Skin of body (tissue), 2 donors: Measurements from ENCODE around the gene SLC44A3. TPM values are rescaled to one million over a fixed set of nuclear protein-coding genes. Genes with fewer than 3 reads are reported as not detected.

Experiments
- DNase-seq: peaks from one replicate; lab custom pipeline; 2025; lab: John Stamatoyannopoulos, UW
- total RNA-seq: library from RNA; depleted of rRNA; stranded (reverse); fragments of >200 nt; gene quantifications from one replicate; pipeline ENCODE4 v1.2.3, GENCODE V29; 2014

Gene SLC44A3
- total RNA-seq, 1 donor from 2014 or later, result 1.8 TPM

DNA sequence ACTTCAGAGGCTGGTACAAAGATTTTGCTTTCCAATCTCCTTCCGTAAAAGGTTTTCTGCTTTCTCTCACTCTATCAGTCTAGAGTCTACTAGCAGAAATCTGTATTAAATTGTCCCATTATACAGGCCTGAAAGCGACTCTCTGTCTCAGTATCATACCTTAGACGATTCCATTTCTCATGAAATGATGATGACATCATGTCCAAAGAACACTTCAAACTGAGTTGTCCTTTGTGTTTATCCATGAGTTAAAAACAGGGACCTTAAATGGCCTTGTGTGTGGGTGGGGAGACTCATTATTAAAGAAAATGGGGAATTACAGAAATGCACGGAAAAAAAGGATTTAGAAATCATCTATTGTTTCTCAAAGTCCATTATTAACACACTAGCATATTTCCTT lies 21.0 kb upstream of the SLC44A3 start:
- DNase-seq, result no peak

DNA sequence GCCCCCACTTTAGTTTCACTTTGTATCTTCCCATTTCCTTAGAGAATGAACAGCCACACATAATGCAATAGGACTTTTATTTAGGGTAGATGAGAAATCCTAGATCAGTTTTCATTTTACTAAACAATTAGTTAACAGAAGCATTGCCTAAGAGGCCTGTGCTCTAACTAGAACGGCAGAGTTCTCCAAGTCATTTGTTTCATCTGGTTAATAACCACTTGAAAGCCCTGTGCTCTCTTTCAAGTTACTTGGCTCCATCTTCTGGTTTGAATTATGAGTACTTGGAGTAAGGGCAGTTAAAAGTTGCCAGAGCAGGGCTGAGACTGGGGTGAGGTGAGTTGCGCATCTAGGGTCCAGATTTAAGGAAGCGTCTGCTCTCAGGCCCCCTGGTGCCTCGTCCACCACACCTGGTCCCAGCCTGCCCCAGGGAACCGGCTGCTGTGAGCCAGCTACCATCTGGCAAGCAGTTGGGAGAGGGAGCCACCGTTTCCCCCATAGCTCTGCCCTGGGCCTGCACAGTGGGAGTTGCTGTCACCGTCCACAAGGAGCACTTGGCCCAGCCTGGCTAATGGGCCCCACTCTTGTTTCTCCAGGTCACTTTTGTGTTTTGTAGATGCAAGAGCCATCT lies 18.1 kb upstream of the SLC44A3 start:
- DNase-seq, result peak; percentile 66

DNA sequence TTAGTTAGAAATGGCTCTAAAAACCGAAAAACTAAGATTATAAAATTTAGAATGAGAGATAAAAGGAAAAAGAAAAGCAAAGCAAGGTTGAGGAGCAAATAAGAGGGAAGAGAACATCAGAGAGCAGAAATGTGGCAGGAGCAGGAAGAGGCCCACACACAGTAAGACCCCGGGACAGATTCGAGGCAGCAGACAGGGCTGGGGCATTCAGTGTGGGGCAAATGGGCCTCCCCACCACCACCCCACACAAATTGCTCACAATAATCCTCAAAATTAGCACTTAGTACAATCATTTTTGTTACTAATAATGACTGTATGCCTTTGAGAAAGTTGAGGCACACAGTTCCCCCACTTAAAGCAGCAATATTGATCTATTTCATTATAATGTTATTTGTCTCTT lies 17.1 kb upstream of the SLC44A3 start:
- no peak for DNase-seq

DNA sequence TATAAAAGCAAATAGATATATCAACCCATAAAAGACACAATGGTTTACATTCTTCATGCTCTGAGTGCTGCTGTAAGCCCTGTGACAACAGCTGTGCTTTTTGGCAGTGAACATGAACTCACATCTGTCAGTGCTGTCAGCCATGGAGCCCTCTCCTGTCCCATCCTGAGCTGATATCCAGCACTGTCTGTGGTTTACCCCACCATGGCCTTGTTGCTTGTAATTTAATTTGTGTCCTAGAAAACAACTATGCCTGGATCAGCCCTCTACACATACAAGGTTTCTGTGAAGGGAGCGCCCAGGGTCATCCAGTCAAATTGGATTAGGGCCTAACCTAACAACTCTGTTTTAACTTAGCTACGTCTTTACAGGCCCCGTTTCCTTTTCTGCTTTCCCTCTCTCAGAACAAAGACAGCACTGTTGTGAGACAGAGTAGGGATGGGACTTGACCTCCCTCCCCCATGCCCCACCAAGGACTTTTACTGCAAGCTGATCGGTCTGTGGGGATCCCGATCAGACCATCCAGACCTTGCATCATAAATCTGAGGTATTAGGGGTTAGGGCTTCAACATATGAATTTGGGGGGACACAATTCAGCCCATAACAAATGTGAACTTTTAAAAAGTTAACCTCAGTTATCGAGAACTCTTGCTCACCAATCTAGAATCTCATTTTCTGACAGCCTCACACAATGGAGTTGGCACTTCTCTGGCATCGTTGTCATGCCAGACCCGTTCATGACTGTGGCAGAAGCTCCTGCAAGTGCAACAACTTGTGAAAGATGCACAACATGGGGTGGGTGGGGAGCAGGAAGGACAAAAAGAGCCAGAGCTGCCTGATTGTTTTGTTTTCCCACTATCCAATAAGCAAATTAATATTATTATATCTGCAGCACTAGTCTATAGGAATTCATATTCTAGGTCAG lies 16.4 kb upstream of the SLC44A3 start:
- peak; percentile 96 for DNase-seq

DNA sequence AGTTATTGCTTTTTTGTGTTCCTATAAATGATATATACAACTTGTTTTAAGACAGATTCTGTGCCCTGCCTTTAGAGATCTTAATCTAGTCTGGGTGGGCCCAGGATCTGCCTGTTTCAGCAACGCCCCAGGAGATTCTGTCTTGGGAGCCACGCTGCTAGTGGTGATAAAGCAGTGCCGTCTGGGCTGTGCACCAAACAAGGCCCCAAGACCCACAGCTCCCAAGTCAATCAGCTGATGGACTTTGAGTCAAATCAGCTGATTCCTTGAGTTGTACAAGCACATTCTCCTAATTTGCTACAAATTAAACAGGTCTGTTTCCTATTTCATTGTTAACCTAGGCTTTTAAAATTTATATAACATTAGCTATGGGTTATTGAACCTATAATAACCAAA lies 15.7 kb upstream of the SLC44A3 start:
- DNase-seq, result no peak

DNA sequence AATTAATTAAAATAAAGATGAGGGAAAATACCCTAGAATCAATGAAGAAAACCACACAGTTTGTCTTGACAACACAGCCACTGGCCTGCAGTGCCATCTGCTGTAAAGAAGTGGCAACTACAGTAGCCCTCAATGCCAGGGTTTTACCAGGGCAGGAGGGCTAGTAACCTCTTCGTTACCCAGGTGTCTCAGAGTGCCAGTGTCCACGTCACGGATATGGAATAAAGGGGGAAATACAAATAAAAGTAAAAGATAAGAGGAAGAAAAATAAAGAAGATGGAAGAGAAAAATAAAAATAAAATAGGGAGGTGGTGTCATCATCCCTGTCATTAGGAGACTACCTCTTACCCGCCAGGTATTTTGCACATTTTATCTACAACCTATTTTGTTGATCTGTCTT lies 14.2 kb upstream of the SLC44A3 start:
- peak; percentile 68 for DNase-seq

DNA sequence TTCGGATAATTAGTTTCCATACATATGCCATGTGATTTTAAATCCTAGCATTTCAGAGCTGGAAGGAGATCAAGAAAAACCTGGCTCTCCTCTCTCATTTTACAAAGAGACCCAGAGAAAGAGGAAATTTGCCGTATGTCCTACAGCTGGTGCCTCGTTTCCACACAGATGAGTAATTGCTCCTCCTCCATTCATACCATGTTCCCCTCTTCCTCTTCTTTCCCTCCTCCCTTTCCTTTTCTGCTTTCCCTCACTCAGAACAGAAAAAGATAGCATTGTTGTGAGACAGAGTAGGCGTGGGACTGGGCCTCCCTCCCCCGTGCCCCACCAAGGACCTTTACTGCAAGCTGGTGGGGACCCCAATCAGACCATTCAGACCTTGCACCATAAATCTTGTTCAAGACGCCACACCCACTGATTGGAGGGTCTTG lies 13.7 kb upstream of the SLC44A3 start:
- peak; percentile 92 for DNase-seq

DNA sequence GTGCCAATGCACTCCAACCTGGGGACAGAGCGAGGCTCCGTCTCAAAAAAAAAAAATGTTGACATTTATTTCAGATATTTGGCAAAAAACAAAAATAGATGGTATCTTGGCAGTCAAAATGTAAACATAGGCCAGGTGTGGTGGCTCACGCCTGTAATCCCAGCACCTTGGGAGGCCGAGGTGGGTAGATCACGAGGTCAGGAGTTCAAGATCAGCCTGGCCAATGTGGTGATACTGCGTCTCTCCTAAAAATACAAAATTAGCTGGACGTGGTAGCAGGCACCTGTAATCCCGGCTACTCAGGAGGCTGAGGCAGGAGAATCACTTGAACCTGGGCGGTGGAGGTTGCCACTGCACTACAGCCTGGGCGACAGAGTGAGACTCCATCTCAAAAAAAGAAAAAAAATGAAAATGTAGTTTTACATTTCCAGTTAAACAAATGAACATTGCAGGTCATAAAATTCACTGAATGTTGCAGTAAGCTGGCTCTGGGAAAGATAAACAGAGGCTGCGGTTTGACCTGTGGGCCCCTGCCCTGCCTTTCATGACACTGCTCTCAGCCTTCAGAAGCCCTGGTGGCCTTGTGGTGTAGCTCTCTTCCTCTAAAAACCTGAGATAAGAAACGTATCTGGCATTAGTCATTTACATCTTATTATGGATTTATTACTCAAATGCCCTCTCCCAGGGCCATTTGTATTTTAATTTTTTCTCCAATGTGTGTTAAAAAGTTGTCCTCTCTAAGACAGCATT lies 12.2 kb upstream of the SLC44A3 start:
- no peak for DNase-seq

DNA sequence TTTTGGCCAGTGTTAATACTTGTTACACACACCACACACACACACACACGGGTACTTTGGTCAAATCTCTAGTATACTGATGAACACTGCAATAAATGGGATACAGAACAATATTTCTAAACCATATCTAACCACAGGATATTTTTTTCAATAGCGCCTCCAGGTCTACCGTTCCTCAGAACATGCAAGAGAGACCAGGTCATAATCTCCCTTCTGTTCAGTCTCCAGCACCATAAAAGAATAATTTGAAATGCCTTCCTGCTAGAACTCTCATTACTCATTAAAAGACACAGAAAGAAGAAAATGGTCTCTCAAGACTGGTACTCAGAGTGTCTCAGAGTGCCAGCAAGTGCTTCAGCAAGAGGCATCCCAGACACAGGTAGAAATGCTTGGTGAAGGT lies 11.5 kb upstream of the SLC44A3 start:
- DNase-seq, result no peak

DNA sequence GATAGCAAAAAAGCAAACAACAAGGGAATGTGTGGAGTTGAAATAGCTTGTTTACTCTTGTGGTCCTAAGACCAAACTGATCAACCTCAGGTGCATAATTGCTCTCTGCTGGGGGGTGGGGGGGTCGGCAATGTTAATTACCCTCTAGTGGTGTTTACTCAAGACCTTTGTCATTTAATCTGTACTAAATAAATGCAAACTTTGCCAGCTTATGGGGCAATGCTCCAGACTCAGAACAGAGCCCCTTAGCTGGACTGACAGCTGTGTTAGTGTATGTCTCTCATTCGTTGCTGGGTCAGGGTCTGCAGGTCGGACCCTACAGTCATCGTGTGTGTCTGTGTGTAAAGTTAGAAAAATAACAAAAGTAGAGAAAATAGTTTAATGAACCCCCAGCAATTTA lies 7.2 kb upstream of the SLC44A3 start:
- no peak for DNase-seq

DNA sequence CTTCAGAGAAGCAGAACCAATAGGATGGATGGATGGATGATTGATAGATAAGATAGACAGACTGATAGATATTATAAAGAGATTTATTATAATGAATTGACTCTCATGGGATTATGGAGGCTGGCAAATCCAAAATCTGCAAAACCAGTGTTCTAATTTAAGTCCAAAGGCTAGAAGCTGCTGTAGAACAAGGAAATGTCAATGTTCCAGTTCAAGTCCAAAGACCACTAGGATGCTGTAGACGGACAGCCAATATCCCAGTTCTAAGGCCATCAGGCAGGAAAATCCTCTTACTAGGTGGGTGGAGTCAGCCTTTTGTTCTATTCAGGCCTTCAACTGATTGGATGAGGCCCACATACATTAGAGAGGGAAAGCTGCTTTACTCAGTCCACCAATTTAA lies 4.1 kb upstream of the SLC44A3 start:
- no peak for DNase-seq

DNA sequence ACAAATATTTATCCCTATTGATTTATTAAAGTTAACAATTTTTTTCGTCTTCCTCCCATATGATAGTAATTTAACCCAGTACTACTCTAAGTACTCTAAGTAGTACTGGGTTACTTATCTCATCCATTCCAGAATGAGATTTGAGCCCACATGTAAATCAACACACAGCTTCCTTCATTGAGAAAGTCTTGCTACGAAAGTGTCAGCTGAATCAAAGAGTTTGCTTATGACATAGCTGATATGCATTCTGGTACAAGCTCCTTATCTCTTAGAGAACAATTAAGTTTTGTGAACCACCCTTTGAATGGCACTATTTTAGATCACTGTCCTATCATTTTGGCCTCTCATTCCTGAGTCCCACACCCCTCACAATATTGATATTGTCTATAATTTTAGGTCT lies 2.4 kb upstream of the SLC44A3 start:
- DNase-seq, result no peak

DNA sequence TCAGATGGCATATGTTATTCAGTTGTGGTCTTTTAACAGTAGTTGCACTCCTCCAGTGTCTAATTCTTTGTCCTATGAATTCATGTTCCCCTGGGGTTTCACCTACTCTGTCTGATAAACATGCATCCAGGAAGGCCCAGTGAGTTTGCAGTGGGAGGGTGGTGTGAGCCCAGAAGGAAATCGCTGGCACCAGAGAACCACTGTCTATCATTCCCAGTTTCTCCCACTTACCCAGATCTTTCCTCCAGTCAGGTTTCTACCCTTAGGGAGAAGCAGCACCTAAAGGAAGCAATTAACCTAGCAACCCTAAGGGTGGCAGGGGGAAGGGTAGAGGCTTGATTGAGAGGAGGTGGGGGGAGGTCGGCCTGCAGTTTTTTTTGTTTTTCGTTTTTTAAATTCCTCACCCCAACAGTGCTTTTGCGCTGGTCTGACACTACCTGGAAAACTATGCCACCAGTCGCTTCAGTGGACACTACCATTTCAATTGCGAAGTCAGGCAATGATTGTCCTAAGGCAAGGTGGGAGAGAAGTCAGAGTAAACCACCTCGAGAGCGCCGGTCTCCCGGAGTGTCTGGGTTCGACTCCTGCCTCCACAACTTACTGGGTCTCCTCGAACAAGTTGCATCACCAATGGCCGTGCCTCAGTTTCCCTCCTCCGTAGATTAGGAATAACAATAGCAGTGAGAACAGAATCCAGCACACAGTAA lies 766 bp upstream of the SLC44A3 start:
- DNase-seq, result no peak

DNA sequence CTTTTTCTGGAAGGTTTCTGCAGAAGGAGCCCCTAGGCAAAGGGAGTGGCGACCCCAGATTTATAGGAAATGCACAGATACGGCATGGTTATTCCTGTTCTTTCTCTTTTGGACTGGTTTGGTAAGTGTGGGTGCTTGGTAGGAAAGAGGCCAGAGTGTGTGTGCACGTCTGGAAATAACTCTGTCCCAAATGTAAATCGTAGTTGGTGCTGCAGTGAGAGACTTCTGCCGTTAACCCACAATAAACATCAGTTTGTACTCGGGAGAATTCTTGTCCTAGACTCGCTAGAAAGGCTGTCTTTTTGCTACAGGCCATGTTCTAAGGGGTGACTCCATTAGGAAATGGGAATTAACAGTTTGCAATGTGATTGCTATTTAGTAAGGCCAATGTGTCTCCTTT lies 779 bp downstream of the SLC44A3 start:
- DNase-seq, result no peak

DNA sequence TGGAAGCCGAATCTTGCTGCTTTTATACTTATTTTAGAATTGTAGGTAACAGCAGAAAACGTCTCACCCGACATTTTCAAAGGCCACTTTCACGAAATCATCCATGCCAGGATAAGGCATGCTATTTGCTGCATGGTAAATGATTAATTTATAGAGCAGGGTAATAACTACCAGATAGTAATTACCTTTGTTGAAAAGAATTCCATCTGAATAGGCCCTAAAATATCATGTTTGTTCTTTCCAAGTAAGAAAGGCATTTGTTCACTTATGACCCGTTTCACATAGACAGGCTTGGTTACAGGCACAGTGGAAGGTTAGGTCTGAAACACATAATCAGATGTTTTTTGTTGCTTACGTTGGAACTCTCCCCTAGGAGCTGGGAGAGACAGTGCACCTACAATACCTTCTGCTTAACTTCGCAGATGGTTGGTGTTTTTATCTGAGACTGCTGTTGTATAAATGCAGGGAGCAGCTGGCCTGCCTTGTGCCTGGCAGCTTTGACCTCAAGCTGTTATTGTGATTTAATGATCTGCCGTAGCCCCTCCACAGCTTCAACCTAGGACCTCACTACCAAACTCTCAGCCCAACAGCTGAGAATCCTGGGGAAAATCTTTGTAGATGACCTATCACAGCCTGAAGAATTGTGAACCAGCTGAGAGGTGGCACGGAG lies 1.6 kb downstream of the SLC44A3 start:
- no peak for DNase-seq

DNA sequence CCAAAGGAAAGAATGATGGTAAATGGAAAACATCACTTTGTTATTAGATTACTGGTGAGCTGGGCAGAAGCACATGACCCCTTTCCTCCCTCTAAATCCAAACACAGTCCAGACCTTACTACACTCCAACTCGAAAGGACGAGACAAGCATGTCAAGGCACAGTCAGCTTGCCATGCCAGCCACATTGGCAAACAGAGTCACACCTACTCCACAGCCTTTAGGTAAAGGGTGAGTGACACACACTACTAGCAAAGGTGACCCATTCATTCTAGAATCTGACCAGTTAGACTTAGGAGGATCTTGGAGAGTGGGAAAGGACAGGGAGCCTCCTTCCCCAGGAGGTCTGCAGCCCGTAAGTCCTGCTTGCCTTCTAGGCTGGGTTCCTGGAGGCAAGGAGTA lies 3.0 kb downstream of the SLC44A3 start:
- DNase-seq, result no peak

DNA sequence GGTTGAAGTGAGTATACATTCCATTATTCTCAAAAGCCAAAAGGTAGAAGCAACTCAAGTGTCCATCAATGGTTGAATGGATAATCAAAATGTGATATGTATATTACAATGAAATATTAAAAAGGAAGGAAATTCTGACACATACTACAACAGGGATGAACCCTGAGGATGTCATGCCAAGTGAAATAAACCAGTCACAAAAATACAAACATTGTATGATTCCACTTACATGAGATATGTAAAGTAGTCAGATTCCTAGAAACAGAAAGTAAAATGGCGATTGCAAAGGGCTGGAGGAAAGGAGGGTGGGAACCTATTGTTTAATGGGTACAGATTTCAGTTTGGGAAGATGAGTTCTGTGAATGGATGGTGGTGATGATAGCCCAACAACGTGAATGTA lies 5.8 kb downstream of the SLC44A3 start:
- DNase-seq, result no peak

DNA sequence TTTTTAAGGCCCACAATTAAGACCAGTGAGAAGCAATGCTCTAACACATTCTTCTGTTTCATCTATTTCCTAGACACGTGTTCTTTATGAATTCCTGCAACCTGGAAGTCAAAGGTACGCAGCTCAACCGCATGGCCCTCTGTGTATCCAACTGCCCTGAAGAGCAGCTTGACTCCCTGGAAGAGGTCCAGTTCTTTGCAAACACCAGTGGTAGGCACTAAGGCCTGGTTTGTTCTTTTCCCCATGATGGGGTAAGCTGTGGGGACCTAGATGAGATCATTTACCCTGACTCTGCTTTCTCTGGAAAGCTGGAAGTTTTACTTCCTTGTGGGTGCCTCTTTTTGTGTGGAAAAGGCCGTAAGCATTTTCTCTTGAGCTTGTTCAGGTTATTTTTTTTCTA lies 7.3 kb downstream of the SLC44A3 start:
- DNase-seq, result no peak

DNA sequence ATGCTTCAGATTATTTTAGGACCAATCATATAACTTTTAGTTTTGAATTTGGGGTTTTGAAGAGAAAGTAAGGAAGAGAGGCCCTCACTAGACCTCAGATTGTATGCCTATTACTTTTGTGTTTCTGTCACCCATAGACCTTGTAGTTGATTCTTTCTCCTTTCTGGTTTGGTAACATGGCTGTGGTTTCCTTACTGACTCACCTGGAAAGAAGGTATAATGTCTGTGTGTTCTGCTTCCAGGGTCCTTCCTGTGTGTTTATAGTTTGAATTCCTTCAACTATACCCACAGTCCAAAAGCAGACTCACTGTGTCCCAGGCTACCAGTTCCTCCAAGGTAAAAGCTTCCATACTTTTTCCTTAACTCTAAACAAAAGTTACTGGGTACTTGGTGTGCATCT lies 8.1 kb downstream of the SLC44A3 start:
- no peak for DNase-seq

DNA sequence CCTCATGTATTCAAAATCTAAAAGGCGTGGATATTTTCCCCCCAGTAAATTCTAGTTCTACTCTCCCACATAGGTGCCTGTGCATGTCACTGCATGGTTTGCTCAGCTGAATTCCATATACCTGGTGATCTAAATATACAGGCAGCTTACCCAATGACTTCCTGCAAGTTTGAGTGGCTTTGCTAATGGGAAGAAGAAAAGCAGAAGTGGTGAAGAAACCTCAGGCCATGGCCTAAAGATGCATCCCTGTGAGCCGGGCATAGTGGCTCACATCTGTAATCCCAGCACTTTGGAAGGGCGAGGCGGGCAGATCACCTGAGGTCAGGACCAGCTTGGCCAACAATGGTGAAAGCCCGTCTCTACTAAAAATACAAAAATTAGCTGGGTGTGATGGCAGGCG lies 11.5 kb downstream of the SLC44A3 start:
- DNase-seq, result no peak

DNA sequence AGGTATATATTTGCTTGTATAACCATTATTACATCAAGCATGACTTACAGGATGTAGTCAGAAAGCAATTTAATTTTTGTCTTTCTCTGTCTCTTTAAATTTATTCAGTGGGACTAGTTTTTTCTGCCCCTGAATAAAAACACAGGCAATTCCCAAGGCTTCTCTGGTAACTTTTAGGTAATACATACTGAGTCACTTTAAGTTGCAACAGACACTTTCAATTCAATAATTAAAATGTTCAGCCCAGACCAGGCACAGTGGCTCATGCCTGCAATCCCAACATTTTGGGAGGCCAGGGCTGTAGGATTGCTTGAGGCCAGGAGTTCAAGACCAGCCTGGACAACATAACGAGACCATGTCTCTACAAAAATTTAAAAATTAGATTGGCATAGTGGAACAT lies 12.3 kb downstream of the SLC44A3 start:
- no peak for DNase-seq
